Measurements from ENCODE around the gene GJA5.

Gene GJA5

GRCh38 chr1:147760481-147761260 lies at the start of gene GJA5:
TSS of gene GJA5 (minus strand) at chr1:147760602. CDS start at chr1:147759238, 1,364 bp downstream.
- DNase-seq (ENCODE audit: low spot score), result no peak

GRCh38 chr1:147809236-147809635 lies 48.8 kb upstream of the GJA5 start:
- no peak for DNase-seq (ENCODE audit: low spot score)

- no peak for DNase-seq (ENCODE audit: low spot score)
Measured at GRCh38 chr1:147808025-147808424, 47.6 kb upstream of the GJA5 start.

- DNase-seq (ENCODE audit: low spot score), result no peak
Measured at GRCh38 chr1:147807405-147807804, 47.0 kb upstream of the GJA5 start.

DNA sequence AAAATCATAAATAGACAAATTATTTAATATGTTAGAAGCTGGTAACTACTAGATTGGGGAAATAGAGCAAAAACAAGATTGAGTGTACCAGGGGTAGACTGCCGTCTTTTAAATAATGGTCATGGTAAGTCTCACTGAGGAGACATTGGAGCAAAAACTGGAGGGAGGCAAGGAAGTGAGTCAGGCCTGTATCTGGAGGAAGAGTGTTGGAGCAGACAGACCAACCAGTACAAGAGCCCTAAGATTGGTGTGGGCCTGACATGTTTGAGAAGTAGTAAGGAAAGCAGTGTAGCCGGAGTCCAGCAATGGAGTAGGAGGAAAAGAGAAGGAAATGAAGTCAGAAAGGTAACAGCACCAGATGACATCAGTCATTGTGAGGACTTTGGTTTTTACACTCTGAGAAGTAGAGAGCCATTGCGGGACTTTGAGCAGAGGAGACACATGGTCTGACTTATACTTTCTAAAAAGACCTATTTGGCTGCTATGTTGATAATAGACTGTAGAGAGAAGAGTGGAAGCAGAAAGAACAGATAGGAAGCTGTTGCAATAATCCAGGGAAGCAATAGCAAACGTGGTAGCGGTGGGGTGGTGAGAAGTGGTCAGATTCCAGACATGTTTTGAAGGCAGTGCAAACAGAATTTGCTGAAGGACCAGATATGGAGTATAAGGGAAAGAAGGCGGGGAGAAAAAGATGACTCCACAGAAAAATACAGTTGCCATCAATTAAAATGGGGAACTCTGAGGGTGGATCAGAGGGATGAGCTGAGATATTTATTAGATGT lies 44.7 kb upstream of the GJA5 start:
- DNase-seq (ENCODE audit: low spot score), result no peak

- no peak for DNase-seq (ENCODE audit: low spot score)
Measured at GRCh38 chr1:147800804-147801203, 40.4 kb upstream of the GJA5 start.

- no peak for DNase-seq (ENCODE audit: low spot score)
Measured at GRCh38 chr1:147798731-147799130, 38.3 kb upstream of the GJA5 start.

DNA sequence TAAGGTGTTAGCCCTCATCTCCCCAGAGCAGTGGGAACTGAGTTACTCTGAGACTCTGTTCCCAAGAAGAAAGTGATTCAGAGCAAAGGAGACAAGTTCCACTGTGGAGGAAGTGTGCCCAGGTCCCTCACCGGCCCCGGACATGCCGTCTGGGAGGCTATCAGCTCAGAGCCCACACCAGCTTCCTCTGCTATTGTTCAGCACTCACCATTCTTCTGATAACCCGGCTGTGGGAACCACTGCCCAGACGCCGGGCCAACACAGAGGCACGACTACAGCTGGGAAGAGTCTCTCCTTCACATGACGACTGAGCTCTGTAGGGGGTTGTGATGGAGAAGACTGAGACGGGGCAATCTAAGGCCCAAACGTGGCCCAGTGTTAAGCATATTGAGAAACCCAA lies 34.2 kb upstream of the GJA5 start:
- DNase-seq (ENCODE audit: low spot score), result no peak

DNA sequence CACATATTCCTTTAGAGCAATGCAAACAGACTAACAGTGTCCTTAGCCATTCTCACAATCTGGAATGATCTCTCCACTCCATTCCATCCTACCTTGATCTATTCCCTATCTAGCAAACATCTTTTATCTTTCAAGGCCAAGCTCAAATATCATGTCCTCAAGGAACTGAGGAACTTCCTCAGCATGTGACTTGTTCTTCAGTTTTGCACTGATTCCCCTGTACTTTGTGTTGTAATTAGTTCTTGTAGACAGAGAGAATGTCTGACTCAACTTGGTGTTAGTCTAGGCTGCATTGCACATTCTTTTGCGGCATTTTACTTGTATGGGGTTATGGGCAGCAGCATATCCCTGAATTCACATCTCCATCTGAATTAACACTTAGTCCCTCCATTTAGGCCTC lies 31.5 kb upstream of the GJA5 start:
- no peak for DNase-seq (ENCODE audit: low spot score)

- no peak for DNase-seq (ENCODE audit: low spot score)
Measured at GRCh38 chr1:147787765-147788164, 27.4 kb upstream of the GJA5 start.

GRCh38 chr1:147786536-147786935 lies 26.1 kb upstream of the GJA5 start:
- DNase-seq (ENCODE audit: low spot score), result no peak

- no peak for DNase-seq (ENCODE audit: low spot score)
Measured at GRCh38 chr1:147785794-147786506, 25.5 kb upstream of the GJA5 start.

- DNase-seq (ENCODE audit: low spot score), result no peak
Measured at GRCh38 chr1:147784941-147785340, 24.5 kb upstream of the GJA5 start.

DNA sequence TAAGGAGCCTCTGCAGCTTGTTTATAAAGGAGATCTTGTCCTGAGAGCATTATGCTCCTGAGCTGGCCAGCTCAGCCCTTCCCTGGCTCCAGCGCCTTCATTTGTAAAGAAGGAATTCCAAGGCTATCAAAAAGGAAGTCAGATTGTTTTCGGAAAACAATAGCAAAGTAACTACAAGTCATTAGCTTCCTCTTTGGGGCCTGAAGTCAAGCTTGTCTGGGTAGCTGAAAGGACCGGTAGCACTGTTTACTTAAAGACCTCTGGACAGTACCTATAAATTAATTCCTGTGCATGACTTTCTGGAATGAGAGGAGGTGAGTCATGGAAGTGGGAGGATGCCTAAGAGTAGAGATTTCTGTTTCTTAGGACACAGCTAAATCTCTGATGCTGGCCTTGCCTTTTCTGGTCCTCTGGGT lies 20.7 kb upstream of the GJA5 start:
- no peak for DNase-seq (ENCODE audit: low spot score)

DNA sequence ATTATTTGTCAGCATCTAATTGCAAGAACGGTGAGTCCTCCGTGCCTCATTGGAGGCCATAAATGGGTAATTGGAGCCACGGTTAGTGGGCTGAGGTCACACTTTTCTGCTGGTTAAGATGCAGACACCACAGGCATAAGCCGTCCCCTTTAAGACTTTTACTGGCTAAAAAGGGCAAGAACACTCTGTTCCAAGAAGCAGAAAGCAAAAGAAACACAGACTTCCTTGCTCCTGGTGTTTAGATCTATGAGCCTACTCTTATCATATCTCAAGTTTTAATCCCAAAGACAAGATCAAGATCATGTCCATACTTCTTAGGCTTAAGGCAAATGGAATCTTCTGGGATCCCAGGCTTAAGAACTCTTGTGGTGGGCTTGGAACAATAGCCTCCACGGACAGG lies 17.3 kb upstream of the GJA5 start:
- DNase-seq (ENCODE audit: low spot score), result no peak

DNA sequence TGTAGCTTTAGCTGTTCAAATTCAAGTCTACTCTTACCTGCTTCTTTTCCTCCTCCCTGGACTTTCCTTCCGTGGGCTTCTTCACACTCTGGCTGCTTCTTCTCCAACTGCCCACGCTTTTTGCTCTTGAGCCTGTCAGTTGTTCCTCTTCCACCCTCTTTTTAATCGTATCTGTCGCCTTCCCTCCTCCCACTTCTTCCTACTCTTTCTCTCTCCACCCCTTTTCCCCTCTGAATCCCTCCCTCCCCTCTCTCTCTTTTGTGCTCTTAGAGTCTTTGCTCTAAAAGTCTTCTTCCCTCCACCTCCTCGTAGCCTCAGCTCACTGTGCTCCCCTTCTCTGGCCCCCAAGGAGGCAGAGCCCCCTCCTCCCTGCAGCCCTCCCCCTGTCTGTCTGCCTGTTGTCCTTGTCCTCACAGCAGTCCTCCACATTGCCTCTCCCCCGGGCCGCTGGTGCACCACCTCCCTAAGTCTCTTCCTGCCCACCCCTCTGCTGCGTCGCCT lies 12.9 kb upstream of the GJA5 start:
- DNase-seq (ENCODE audit: low spot score), result no peak

DNA sequence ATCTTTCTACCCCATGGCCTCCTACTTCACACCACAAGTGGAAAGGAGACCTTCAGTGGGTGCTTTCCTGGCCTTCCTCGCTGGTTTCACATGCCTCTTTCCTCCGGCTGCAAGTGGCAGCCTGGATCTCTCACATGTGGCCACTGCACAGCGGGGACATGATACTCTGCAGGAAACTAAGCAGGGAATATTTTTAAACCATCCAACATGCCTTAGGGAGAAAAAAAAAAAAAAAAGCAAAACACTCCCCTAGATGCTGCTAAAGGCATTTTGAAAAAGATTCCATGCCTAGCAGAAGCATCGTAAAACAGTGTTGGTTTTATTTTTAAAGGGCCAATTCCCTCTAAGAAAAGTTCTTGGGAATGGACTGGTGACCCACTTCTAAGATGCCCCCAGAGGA lies 12.2 kb upstream of the GJA5 start:
- no peak for DNase-seq (ENCODE audit: low spot score)

DNA sequence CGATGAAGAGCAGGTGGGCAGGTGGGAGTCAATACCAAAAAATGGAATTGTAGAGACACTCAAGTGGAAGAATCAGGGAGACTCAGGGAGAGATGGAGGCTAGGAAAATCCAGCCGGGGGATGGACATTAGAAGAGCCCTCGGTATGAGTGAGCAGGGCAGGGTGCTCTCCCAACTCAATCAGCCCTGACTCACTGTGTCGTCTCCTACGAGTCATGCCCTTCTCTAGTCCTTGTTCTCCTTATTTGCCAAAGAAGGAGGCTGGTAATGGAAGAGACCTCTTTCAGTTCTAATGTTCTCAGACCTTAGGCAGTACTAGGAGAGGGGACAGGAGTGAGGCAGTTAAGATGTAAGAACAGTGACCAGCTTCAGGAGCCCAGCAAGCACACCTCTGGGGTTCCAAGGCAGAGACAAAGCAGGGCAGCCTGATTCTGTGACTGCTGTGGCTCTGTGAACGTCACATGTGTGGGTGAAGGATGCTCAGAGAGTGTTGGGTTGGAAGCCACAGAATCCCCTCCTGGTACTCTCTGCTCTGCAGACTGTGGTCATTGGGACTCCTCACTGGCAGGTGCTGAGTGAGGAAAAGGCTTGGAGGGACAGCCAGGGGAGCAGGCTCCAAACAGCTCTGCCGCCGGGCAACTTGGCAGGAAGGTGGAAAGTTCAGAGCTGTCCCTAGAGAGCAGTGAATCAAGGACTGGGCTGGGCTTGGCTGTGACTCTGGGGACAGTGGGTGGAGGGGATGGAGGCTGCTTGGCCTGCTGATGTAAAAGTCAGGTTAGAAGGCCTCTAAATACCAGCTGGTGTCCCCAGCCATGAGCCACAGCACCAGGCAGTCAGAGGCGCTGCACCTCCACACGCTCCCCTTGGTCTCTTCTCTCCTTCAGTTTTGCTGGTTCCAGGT lies 11.1 kb upstream of the GJA5 start:
- DNase-seq (ENCODE audit: low spot score), result no peak

GRCh38 chr1:147769106-147769505 lies 8.7 kb upstream of the GJA5 start:
- DNase-seq (ENCODE audit: low spot score), result no peak

- no peak for DNase-seq (ENCODE audit: low spot score)
Measured at GRCh38 chr1:147768582-147768981, 8.2 kb upstream of the GJA5 start.

GRCh38 chr1:147768101-147768500 lies 7.7 kb upstream of the GJA5 start:
- DNase-seq (ENCODE audit: low spot score), result no peak

Measured in putamen (tissue), 1 donor.